ENCODE results near the gene TNFSF9.
"Not testable (repeated sequence)": the region's sequence is repeated elsewhere in the genome, so short reads cannot be mapped to it uniquely, and the experiment has no call there.

The TNFSF9 gene

DNA sequence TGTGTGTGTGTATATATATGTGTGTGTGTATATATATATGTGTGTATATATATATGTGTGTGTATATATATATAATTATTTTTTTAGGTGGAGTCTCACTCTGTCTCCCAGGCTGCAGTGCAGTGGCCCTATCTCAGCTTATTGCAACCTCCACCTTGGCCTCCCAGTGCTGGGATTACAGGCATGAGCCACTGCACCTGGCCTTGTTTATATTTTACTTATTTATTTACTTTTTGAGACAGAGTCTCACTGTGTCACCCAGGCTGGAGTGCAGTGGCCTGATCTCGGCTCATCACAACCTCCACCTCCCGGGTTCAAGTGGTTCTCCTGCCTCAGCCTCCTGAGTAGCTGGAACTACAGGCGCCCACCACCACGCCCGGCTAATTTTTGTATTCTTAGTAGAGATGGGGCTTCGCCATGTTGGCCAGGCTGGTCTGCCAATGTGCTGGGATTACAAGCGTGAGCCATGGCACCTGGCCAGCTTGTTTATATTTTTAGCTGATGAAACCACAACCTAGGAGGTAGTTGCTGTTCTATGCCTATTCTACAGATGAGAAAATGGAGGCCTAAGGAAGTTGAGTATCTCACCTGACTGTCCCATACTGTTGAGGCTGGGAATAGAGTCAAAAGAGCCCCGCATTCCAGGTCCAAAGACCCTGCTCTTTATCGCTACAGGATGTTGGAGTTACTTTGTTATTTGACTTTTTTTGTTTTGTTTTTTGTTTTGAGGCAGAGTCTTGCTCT, 22.6 kb upstream of the TNFSF9 start:
- DNase-seq (ENCODE audit: low spot score) = not testable (repeated sequence)

DNA sequence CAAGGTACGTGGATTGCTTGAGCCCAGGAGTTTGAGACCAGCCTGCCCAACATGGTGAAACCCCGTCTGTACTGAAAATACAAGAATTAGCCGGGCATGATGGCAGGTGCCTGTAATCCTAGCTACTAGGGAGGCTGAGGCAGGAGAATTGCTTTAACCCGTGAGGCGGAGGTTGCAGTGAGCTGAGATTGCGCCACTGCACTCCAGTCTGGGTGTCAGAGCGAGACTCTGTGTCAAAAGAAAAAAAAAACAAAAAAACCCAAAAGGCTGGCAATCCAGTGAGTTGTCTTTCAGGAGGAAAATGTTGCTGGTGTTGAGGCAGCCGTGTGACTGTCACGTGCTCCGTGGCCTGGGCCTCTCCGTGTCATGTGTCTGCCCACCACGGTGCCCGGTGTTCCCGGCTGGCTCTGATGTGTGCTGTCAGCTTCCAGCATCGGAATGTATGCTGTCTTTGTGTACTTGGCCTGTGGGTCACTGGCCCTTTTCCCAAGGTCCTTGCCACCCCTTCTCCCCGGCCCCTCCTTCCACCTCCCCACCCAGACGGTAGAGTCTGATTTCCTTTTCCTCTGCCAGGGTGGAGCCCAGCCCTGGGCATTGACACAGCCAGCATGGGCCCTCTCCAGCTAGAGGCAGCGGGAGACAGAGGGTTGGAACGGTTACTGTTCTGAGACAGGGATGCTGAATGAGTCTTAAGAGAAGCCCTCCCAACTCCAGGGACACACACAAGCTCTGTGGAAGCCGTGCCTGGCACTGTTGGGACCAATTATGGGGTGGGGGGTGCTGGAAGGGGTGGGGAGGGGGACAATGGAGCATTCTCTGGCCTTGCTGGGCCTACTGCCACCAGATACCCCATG, 21.5 kb upstream of the TNFSF9 start:
- DNase-seq (ENCODE audit: low spot score) = no peak

DNA sequence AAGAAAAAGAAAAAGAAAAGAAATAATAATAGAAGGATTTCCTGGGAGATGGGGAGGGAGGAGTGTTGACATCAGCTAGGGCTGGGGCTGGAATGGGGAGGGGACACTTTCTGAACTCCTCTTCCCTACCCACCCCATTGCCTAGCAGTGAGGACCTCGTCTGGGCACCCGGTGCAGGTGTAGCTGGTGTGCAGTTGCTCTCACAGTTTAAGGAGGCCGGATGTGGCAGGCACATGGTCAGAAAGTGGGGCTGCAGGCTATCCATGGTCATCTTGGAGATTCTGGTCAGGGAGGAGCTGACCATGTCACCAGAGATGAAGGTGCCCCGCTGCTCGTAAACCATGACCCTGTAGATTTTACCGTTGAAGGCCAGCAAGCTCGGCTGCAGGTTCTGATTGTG, 20.2 kb upstream of the TNFSF9 start:
- no peak for DNase-seq (ENCODE audit: low spot score)

DNA sequence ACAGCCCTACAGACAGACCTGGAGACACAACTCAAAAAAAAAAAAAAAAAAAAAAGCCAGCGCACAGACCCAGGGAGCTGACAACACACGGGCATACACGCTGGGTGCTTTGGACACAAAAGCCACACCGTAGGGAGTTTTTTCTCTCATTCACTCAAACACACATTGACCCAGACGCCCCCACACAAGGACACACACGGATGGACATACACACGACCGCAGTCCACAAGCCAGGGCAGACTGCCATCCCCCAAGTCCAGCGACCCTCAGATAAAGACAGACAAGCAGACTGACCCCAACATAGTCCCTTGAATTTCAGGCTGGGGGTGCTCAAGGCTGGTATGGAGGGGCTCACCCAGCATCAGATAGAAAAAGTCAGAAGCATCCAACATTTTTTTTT, 16.7 kb upstream of the TNFSF9 start:
- DNase-seq (ENCODE audit: low spot score) = no peak

DNA sequence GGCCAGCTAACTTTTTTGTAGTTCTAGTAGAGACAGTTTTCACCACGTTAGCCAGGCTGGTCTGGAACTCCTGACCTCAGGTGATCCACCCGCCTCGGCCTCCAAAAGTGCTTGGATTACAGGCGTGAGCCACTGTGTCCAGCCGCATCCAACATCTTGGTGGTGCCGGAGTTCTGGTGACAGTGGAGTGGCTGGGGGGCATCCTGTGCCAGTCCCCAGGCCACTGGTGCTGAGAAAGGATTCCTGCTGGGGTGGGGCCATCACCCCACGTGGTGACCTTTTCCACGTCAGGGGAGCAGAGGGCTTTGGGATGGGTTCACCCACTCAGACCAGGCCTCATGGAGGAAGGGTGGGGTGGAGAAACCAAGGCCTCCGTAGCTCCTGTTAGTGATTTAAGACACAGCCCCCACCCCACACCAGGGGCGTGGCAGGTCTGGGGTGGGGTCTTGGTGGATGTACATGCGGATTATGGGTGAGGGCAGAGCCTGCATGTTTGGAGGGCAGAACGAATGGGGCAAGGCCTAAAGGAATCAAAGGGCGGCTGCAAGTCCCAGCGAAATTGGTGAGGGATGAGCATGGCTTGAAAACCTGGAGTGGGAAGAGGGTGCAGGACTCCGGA, 15.8 kb upstream of the TNFSF9 start:
- no peak for DNase-seq (ENCODE audit: low spot score)

DNA sequence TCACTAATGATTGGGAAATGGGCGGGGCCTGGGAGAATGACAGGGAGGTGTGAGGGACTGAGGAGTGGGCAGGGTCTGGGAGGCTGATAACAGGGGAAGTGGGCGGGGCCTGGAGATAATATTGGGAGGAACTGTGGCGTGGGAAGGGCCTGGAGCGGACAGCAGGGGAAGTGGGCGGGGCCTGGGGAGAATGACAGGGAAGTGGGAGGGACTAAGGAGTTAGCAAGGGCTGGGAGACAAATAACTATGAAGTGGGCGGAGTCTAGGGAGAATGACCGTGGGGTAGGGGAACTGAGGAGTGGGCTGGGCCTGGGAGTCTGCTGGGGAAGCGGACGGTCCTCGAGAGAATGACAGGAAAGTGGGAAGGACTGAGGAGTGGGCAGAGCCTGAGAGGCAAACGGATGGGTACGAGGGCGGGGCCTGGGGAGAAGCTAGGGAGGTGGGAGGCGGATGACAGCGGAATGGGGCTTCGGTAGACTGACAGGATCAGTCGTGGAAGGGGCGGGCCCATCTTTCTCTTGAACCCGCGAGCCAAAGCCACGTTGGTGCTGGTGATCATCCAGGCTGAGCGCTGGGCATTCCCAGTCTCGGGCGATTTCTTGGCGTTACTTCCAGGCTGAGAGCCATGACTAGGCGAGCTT, 14.7 kb upstream of the TNFSF9 start:
- peak; percentile 64 for DNase-seq (ENCODE audit: low spot score)

DNA sequence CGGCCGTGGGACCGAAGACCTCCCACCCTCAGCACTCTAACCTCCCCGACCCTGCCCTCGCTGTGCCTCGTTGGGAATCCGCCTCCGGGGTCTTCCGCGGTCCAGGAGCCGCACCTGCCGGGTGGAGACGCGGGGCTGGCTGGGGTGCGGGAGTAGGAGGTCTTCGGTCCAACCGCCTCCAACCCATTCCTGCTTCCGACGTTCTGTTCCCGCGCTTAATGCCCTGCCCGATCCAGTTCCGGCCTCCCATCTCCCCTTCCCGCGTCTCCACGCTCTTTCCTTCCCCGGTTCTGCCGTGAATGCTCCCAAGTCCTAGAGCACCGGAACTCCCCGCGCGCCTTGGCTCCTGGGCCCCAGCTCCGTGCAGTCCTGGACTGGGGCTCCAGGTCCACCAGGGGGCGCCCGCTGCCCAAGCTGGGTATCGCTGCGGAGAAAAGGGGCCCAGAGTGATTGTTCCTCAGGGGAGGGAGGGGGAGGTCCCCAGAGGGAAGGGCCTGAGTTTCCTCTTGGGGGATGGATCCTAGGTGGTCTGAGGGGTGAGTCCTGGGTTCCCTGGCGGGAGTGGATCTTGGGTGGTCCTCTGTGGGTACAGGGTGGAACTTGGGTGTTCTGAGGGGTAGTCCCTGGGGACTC, 14.1 kb upstream of the TNFSF9 start:
- peak; percentile 90 for DNase-seq (ENCODE audit: low spot score)

DNA sequence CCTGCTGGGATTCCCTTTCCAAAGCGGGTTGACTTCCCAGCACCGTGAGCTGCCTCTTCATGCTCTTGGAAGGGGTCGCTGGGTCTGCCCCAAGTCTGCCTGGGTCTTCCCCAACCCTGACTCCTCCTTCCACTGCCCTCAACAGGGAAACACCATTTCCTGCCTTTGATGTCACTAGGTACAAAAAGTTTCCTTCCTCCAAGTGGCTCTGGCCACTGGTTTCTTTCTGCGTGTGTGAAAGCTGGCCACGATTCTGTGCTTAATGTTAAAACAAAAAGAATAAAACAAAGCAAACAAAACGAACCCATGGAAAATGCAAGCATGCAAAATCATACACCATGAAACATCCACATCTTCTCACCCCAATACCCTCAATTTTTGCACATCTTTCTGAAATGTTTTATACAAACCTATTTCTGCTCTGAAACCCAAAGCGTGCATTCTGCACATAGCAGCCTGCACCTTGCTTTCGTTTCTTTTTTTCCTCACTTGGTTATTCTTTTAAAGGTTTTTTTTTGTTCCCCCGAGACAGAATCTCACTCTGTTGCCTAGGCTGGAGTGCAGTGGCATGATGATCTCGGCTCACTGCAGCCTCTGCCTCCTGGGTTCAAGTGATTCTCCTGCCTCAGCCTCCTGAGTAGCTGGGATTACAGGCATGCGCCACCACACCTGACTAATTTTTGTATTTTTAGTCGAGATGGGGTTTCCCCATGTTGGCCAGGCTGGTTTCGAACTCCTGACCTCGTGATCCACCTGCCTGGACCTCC, 12.5 kb upstream of the TNFSF9 start:
- no peak for DNase-seq (ENCODE audit: low spot score)

DNA sequence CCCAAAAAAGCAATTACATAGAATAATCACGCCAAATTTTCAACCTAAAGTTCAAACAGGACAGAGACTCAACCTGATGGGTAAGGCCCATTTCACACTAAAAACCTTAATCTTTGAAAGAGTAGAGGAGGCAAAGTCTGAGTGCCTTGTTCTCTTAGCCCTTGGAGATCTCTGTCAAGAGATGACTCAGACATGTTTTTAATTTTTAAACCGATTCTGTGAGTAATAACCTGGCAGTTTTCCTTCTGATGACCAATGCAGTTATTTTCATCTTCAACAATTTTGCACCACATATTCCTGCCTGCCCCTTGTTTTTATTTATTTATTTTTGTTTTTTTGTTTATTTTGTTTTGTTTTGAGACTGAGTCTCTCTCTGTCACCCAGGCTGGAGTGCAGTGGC, 11.5 kb upstream of the TNFSF9 start:
- no peak for DNase-seq (ENCODE audit: low spot score)

DNA sequence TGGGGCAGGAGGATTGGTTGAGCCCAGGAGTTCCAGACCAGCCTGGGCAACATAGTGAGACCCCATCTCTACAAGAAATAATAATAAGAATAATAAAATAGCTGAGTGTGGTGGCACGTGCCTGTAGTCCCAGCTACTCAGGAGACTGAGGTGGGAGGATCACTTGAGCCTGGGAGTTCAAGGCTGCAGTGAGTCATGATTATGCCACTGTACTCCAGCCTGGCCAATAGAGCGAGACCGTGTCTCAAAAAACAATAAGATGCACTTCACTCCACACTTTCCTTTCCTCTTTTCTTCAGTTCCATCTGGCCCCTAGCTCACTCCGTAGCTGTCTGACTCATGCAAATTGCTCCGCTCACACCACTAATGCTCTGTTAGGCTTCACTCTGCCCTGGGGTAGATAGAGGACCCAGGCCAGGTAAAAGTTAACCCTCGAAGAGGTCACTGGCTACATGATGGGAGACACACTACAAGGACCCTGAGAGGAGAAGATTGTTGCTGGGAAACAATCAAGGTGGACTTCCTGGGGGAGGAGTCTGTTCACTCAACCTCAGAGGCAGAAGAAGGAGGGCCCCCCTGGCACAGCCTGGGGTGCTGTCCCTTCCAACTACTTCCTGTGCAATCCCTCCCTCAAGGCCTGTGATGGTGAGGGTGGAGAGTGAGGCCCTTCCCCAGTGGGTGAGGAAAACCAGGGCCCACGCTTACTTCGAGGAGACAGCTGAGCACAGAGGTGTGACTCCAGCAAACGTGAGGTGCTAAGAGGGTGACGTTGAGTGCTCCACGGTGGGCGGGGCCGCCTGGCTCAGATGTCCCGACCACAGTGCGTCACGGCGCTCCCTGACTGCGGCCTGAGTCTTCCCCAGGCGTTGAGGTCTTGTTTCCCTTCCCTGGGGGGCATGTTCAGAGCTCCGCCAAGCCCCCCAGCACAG, 8.8 kb upstream of the TNFSF9 start:
- peak; percentile 68 for DNase-seq (ENCODE audit: low spot score)

DNA sequence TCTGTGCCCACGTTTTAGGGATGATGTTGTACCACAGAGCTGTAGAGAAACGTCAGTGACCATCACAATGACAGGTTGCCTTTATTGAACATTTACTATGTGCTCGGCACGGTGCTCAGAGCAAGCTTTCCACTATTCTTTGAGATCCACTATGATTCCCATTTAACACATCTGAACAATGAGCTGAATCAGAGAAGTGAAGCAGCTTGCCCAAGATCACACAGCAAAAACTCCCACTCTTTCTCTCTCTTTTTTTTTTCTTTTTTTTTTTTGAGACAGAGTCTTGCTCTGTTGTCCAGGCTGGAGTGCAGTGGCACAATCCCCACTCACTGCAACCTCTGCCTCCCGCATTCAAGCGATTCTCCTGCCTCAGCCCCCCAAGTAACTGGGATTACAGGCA, 8.1 kb upstream of the TNFSF9 start:
- no peak for DNase-seq (ENCODE audit: low spot score)

DNA sequence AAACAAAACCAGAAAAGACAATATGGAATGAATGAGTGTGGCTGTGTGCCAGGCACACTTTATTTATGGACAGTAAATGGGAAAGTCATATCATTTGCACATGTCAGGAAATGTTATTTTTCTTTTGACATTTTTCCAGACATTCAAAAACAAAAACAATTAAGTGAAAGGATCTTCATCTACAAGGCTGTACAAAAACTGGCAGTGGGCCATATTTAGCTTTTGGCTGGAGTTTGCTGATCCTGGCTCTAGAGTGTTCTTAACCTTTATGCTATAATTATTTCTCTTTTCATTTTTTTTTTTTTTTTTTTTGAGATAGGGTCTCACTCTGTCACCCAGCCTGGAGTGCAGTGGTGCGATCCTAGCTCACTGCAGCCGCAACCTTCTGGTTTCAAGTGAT, 6.5 kb upstream of the TNFSF9 start:
- DNase-seq (ENCODE audit: low spot score) = no peak

DNA sequence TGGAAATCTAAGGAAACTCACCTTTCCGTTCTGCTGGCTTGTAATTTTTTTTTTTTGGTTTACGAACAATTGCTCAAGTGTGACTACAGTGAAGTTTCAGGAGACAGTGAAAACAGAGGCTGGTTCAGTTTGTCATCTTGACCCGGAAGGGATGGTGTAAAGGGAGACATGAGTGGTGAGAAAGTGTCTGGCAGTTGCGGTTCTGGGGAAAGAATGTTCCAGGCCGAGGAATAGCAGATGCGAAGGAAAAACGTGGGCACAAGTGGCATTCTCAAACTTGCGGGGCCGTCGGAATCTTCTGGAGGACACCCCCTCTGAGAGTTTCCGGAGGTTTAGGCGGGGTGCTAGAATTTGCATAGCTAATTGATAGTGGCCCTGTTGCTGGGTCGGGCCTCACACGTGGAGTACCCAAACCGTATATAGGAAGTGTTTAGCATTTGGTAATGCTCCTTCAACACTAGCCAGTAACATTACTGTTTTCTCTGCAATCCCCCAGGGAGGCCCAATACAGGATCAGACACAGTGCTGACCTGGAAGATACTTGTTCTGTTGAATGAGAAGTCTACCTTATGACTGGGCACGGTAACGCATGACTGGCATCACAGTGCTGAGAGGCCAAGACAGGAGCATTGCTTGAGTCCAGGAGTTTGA, 2.8 kb upstream of the TNFSF9 start:
- DNase-seq (ENCODE audit: low spot score) = no peak

DNA sequence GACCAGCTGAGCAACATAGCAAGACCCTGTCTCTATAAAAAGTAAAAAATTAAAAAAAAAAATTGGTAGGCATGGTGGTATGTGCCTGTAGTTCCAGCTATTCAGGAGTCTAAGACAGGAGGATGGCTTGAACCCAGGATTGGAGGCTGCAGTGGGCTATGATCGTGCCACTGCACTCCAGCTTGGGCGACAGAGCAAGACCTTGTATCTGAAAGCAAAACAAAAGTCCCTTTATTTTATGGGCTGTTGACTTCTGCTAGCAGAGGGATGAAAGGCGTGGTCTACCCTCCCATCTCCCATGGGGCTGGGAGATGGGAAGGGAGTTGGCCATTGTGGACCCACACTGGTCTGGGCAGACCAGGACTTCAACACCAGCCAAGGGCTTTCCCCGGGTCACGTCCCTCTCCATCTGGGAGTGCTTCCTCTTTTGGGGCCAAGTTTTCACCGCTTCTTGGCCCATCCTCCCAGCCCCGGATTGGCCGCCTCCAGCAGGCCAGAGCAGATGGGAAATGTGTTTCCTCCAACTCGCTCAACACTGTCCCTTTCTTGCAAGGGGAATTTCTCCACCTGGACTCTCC, 2.2 kb upstream of the TNFSF9 start:
- DNase-seq (ENCODE audit: low spot score) = no peak

DNA sequence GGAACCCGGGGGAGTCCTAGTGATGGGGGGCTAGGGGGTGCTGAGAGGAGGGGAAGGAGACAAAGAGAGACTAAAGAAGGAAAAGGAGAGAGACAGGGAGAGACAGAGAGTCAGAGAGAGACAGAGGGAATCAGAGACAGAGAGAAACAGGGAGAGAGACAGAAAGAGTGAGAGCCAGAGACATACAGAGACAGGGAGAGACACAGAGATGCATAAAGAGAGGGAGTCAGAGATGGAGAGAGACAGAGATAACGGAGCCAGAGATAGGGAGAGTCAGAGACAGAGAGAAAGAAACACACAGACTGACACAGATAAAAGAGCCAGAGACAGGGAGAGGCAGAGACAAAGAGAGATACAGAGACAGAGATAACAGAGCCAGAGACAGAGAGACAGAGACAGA, 1.5 kb upstream of the TNFSF9 start:
- DNase-seq (ENCODE audit: low spot score) = no peak

DNA sequence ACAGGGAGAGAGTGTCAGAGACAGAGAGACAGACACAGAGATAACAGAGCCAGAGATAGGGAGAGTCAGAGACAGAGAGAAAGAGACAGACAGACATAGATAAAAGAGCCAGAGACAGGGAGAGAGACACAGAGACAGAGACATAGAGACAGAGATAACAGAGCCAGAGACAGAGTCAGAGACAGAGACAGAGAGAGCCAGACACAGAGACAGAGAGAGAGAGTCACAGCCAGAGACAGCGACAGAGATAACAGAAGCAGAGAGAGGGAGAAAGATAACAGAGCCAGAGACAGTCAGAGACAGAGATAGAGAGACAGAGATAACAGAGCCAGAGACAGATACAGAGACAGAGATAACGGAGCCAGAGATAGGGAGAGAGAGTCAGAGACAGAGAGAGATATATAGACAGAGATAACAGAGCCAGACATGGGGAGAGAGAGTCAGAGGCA, 865 bp upstream of the TNFSF9 start:
- no peak for DNase-seq (ENCODE audit: low spot score)

DNA sequence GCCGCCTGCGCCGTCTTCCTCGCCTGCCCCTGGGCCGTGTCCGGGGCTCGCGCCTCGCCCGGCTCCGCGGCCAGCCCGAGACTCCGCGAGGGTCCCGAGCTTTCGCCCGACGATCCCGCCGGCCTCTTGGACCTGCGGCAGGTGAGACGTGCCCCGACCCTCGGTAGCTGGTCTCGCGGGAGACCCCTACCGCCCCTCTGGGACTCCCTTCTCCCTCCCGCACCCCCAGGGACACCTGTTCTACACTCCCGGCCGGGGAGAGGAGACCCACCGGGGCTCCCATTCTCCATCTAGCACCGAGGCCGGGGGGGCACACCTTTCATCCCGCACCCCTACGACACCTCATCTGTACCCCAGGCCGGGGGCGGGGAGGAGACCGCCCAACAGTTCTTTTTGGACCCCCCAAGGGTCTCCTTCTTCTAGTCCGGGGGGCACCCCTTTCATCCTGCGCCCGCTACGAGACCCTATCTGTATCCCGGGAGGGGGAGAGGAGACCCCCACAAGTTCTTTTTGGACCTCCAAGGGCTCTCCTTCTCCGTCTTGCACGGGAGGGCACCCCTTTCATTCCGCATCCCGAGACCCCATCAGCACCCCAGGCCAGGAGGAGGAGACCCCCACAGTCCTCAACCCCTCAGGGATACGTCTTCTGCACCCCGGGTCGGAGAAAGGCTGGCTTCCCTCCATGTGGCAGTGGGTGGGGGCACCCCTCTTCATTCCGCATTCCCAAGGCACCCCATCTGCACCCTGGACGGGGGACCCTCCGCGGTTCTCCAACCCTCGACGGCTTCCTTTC, 533 bp downstream of the TNFSF9 start:
- no peak for DNase-seq (ENCODE audit: low spot score)

DNA sequence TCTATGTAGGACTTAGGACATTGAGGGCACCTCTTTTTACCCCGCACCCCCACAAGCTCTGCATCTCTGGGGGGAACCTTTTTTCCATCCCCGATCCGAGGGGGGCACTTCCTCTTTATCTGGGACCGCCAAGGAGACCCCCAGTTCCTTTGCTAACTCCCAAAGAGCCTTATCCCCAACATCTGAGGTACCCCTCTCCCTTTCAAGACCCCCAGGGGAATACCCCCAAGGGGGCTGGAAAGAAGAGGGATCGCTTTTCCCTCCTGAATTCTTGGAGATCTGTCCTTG, 1.1 kb downstream of the TNFSF9 start:
- no peak for DNase-seq (ENCODE audit: low spot score)
